Ovary (tissue), 9 donors: ENCODE data around the gene PLD6. TPM values are rescaled to one million over a fixed set of nuclear protein-coding genes. Genes with fewer than 3 reads are reported as not detected.

Experiments used
- DNase-seq, 5 donors: peaks; one replicate each; pipeline ENCODE4 v3.0.0-alpha.2; 2019 to 2020
- H3K27ac ChIP-seq, 2 donors: fragments of 200-600 bp; one replicate each; pipeline versions ENCODE4 v1.5.1 to v1.8.0; 2019 to 2022
- H3K27me3 ChIP-seq: fragments of 200-600 bp; one replicate; pipeline ENCODE4 v1.8.0; 2022
- H3K36me3 ChIP-seq: fragments of 200-600 bp; sonication (generic); one replicate; pipeline ENCODE4 v1.5.1; 2019
- H3K4me1 ChIP-seq: one replicate; pipeline ENCODE4 v1.8.1; 2013; ENCODE audit warnings: mild to moderate bottlenecking, moderate library complexity; ENCODE audit not compliant: insufficient read depth
- H3K4me3 ChIP-seq: fragments of 200-600 bp; sonication (generic); one replicate; pipeline ENCODE4 v1.5.1; 2017
- H3K9me3 ChIP-seq, 2 donors: fragments of 200-600 bp in 1 of 2; sonication (generic) in 1 of 2; one replicate each; pipeline versions ENCODE4 v1.5.1 to v1.8.1; 2013 to 2019; ENCODE audit warnings: mild to moderate bottlenecking in 1 of 2, moderate library complexity in 1 of 2
- EP300 ChIP-seq: sonication (generic); formaldehyde crosslinking; IDR thresholded peaks from one replicate; pipeline ENCODE4 v1.6.1; 2017; ENCODE audit warnings: antibody characterized with exemption
- POLR2A ChIP-seq: fragments of 450-650 bp; IDR thresholded peaks from one replicate; pipeline ENCODE4 v1.6.1; 2017; ENCODE audit warnings: antibody characterized with exemption, mild to moderate bottlenecking, moderate library complexity
- WGBS, 3 donors: extraction: QIAGEN DNeasy Blood & Tissue Kit in 1 of 3; methylation state at CpG; one replicate each; pipeline versions ENCODE4 v1.1.5 to v1.1.7; 2013 to 2017; 5-methylcytosine and 5-hydroxymethylcytosine counted together
- intact Hi-C, 4 donors: fragments of 100-400 bp; cut with DNase I; formaldehyde crosslinking; loops; one replicate each; pipeline versions ENCODE4 v1.11.0 to v1.15.1; 2022 to 2023
- polyA plus RNA-seq, 2 donors: library from polyadenylated mRNA; stranded (reverse); fragments of 200-250 nt in 1 of 2; fragments of 350-450 nt in 1 of 2; fragmentation: Illumina TruSeq in 1 of 2; extraction: RNeasy Lipid Tissue Mini Kit (QIAGEN cat#74804) in 1 of 2; gene quantifications; one replicate each; pipeline ENCODE4 v1.2.3, GENCODE V29; 2013 to 2014
- total RNA-seq, 7 donors: library from RNA; depleted of rRNA in 2 of 7; stranded (reverse); fragments of >200 nt in 2 of 7; fragmentation: NEBNext Ultra II Directional in 3 of 7; extraction: Animal tissue kit (Norgen Biotek cat#: 25700) in 3 of 7; gene quantifications; one replicate each; pipeline versions ENCODE4 v1.1.0 to v1.2.4, GENCODE V29; 2016 to 2023
- TF ChIP-seq, protein P1 (sequence below), 3 donors: fragments of 450-650 bp in 2 of 3; fragments of 200-600 bp in 1 of 3; IDR thresholded peaks; one replicate each; pipeline versions ENCODE4 v1.5.1 to v1.8.0; 2016 to 2022; ENCODE audit warnings: antibody characterized with exemption in 3 of 3, mild to moderate bottlenecking in 1 of 3
- donor health status: DM: no; HTN: no; CAD: no; lungs with moderate emphysema.
- donor health status: DM: no; HTN: no; CAD: no.
- donor health status: Bipolar disorder and iron deficiency.
- donor health status: DM: yes; HTN: yes; CAD: no.
- donor health status: DM: no; HTN: no; CAD: no.
- donor health status: DM: yes; HTN: yes; CAD: no.

PLD6 gene
- total and polyA plus RNA-seq, 9 donors, result 2.7 to 12.8 (median 7.3) TPM

DNA sequence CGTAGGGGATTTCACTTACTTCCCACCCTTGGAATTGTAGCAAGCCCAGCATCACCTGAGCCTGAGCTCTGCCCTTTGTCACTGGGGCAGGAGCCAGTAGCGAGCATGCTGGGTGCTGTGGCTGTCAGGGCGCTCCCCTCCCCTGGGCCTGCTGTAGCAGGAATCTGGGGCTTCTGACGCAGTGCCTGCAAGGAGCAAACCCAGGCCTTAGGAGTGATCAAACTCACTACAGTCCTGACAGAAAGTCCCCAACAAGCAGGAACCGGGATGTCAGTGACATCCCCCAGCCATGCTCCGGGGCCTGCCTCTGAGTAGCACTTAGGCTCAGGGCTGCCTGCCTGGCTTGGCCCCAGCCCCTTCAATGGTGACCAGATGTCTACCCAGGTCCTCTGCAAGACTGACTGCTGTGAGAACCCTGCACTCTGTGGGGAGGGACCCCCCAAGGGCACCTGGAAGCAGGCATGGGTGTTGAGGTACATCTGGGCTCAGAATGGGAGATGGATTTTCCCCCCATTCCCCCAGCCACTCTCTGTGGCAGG, 23.5 kb downstream of the PLD6 start:
- DNase-seq, result no peak
- TF ChIP-seq, protein P1, sequence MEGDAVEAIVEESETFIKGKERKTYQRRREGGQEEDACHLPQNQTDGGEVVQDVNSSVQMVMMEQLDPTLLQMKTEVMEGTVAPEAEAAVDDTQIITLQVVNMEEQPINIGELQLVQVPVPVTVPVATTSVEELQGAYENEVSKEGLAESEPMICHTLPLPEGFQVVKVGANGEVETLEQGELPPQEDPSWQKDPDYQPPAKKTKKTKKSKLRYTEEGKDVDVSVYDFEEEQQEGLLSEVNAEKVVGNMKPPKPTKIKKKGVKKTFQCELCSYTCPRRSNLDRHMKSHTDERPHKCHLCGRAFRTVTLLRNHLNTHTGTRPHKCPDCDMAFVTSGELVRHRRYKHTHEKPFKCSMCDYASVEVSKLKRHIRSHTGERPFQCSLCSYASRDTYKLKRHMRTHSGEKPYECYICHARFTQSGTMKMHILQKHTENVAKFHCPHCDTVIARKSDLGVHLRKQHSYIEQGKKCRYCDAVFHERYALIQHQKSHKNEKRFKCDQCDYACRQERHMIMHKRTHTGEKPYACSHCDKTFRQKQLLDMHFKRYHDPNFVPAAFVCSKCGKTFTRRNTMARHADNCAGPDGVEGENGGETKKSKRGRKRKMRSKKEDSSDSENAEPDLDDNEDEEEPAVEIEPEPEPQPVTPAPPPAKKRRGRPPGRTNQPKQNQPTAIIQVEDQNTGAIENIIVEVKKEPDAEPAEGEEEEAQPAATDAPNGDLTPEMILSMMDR (IDR thresholded peaks at IDR 0.05), result no peak
- TF ChIP-seq POLR2A, result no peak
- TF ChIP-seq EP300, result no peak
- H3K4me3 ChIP-seq, result no peak overlapping the region
- no peaks in the 10 kb centered on the region for H3K9me3 ChIP-seq
- WGBS, 3 donors, result 94 to 99% (median 96%) methylated on average over 6 of the region's 6 CpGs
- H3K4me1 ChIP-seq, result no peaks in the 10 kb centered on the region
- H3K27ac ChIP-seq, result no peak overlapping the region
- H3K27me3 ChIP-seq, result no peaks in the 10 kb centered on the region
- intact Hi-C loops, result no loop called here
- H3K36me3 ChIP-seq, result no peaks in the 10 kb centered on the region

DNA sequence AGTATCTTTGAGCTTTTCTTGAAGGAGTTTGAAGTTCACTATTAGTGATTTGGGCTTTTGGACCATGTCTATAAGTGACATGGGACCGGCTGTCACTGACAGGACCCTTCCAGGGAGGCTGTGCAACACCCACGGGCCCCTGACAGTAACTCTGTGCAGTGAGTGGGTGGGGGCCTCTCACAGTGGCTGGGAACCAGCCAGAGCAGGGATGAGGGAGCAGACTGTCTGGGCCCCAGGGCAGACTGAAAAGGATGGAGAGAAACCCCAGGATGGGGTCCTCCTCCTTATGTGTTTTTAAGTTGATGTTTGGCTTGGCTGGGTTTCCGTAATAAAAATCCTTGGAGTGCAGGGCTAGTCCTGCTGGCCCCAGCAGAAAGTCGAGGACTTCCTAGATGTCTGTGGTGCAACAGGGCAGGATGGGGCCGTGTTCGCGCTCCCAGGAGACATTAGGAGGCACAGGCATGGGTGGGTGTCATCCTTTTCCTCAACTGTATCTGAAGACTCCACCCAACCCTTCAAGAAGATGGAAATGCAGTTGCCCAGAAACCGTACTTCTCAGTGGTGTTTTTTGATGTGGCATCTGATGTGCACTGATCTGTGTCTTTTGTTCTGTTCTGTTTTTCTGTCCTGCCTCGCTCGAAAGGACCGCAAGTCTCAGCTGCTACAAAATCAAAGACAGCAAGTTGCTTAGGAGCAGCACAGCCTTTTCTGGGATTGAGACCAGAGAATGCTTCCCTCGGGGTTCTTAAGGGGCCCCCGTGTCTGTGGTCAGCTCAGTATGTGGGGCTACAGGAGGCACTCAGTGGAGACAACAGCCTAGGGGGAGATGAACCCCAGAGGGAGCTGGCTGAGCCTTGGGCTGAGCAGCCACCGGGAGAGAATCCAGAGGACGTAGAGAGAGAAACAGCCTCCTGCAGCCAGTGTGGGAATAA, 24.2 kb downstream of the PLD6 start:
- H3K27ac ChIP-seq, result no peak overlapping the region
- no peaks in the 10 kb centered on the region for H3K27me3 ChIP-seq
- intact Hi-C loops, result no loop called here
- H3K36me3 ChIP-seq, result no peaks in the 10 kb centered on the region
- no peak for DNase-seq
- no peaks in the 10 kb centered on the region for H3K9me3 ChIP-seq
- no peaks in the 10 kb centered on the region for H3K4me1 ChIP-seq
- TF ChIP-seq, protein P1 (IDR thresholded peaks at IDR 0.05), result no peak
- TF ChIP-seq EP300 (no peak), POLR2A (no peak)
- 69 to 81% (median 70%) methylated on average over 15 of the region's 15 CpGs for WGBS, 3 donors
- no peak overlapping the region for H3K4me3 ChIP-seq

DNA sequence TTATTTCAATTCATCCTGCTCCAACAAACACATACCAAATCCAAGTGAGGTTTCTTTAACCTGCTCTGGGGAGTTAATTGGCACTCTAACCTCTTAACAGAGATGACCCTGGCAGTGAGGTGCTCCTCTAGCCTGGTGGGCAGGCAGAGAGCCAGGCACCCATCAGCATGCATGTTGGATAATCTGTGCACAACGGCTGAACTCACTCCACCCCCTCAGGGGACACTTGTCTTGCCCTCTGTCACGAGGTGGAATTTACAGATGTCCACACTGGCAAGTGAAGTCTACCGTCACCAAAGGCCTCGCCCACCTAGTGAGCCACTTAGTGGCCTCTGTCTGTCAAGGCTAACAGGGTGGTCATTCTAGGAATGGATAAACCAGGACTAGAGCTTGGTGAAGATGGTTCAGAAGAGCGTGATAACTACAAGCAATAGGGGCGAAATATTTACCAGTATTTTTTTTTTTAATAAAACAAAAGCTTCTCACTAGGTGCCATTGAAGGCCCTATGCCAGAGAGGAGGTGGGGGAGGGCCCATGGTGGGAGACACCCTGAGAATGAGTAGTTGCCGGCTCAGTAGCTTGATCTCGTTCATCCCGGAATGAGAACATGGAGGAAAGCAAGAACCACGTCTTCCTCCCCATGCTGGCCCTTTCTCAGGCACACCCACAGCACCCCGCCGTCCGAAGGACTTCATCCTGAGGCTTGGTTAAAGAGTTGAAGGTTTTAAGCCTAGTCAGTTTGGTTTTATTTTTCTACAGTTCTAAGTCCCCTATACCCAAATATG, 25.2 kb downstream of the PLD6 start:
- Histone ChIP-seq H3K4me3 (no peak overlapping the region), H3K27me3 (no peaks in the 10 kb centered on the region), H3K9me3 (no peaks in the 10 kb centered on the region), H3K27ac (no peak overlapping the region), H3K4me1 (no peaks in the 10 kb centered on the region), H3K36me3 (no peaks in the 10 kb centered on the region)
- 70 to 75% (median 73%) methylated on average over 13 of the region's 13 CpGs for WGBS, 3 donors
- no peak for DNase-seq
- intact Hi-C loops, result no loop called here
- TF ChIP-seq, protein P1 (IDR thresholded peaks at IDR 0.05), result no peak
- TF ChIP-seq EP300 (no peak), POLR2A (no peak)

DNA sequence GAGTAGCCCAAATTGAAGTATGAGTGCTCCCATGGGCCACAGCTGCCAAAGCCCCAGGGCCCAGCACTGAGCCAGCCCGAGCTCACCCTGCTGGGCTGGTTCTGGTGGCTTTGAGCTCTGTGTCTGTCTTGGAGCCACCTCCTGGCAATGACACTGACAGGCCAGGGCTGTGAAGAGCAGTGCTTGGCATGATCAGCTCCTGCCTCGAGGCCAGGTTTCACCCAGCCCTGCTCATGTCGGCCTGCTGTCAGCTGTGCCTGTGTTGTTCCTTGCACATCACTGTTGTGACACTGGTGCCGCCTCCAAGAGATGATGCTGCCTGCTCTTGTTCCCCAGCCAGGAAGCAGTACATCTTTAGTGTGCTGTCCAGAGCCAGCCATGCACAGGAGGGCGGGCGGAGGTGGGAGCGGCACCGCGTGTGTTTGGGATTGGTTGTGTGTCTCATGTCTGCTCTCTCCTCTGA, 26.0 kb downstream of the PLD6 start:
- H3K4me1 ChIP-seq, result no peaks in the 10 kb centered on the region
- H3K27me3 ChIP-seq, result no peaks in the 10 kb centered on the region
- H3K27ac ChIP-seq, result no peak overlapping the region
- H3K4me3 ChIP-seq, result no peak overlapping the region
- intact Hi-C loops, result no loop called here
- WGBS, 3 donors, result 90 to 93% (median 92%) methylated on average over 9 of the region's 9 CpGs
- H3K9me3 ChIP-seq, result no peaks in the 10 kb centered on the region
- TF ChIP-seq, protein P1 (IDR thresholded peaks at IDR 0.05), result no peak
- TF ChIP-seq POLR2A, result no peak
- no peak for TF ChIP-seq EP300
- DNase-seq, result no peak
- H3K36me3 ChIP-seq, result no peaks in the 10 kb centered on the region
